SKM-1 treated with dmso at 0.1 percent for 144 hours (cell line): ENCODE measurements around the gene ZNF93.
A peak's percentile ranks its signal among the peaks of the same experiment; 100 is the strongest.
"Not testable (repeated sequence)": the region's sequence is repeated elsewhere in the genome, so short reads cannot be mapped to it uniquely, and the experiment has no call there.

Source experiments
- DNase-seq: peaks from one replicate; lab custom pipeline; 2025; ENCODE audit not compliant: unreplicated experiment; lab: John Stamatoyannopoulos, UW

The ZNF93 gene

DNA sequence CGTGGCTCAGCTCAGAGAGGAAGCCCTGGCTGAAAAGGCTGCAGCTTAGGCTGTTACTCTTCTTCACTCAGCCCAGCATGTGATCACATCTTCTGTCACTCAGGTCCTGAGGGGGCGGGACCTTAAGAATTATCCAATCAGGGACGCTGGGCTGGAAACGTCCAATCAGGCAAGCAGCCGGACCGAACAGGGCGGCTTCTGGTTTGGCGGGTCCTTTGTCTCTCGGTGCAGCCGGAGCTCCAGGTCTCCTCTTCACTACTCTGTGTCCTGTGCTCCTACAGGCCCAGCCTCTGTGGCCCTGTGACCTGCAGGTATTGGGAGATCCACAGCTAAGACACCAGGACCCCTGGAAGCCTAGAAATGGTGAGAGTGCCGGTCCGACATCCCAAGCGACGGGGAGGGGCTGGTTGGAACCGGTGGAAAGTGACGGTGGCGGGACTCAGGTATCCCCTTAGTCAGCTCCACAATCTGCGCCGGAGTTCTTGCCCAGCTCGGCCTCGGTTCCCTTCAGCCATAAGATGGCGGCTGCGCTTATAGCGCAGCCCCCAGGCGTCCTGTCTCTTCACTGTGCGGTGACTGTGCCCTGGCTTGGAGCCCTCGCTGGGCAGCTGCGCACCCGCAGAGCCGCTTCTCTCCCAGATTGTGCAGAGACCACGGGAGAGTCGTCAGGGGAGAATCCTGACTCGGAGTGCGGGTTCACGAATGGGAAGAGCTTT, at the start of gene ZNF93:
TSS of gene ZNF93 (plus strand) at position 218 of the 716 bp plus-strand sequence. CDS start at position 361, 143 bp downstream.
- no peak for DNase-seq

DNA sequence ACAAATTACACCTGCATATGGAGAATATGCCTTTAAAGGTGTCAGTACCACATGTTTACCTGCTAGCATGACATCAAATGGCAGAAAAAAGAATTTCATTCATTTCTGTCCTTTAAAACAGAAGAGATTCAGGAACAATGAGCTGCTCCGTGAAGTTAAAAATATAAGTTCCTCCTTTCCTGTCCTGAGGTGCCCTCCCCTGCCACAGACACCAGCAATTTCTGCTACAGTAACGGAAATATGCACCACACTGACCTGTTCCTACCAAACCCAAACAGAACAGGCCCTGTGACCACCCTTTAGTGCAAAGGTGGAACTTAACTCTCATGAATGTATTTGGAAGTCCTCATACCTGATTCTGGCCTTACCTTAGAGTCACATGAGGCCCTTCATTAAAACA, 49.0 kb upstream of the ZNF93 start:
- DNase-seq: peak; percentile 67

DNA sequence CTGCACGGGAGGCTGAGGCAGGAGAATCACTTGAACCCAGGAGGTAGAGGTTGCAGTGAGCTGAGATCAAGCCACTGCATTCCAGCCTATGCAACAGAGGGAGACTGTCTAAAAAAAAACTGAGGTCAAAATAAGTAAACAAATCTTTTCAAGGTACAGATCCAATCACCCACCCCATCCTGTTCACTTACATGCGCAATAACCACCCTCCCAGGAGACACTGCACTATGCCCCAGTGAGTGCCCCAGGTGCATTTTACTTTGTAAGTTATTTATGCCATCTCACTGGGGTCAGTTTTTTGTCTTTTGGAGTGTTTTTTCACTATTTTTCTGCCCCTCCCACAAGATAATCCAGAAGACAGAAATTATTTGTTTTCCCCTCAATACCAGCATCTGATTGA, 42.0 kb upstream of the ZNF93 start:
- no peak for DNase-seq

DNA sequence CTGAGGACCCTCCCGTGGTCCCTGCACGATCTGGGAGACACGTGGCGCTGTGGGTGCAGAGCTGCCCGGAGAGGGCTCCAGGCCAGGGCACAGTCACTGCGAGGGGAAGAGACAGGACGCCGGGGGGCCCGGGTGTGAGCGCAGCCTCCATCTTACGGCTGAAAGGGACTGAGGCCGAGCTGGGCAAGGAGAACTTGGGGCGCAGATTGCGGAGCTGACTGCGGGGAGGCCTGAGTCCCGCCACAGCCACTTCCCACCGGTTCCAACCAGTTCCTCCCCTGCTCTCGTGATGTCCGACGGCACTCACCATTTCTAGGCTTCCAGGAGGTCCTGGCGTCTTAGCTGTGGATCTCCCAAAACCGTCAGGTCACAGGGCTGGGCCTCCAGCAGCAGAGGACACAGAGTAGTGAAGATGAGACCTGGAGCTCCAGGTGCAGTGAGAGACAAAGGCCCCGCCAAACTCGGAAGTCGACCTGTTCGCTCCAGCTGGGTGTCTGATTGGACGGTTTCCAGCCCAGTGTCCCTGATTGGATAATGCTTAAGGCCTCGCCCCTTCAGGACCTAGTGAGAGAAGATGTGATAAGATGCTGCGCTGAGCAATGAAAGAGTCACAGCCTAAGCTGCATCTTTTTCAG, 39.9 kb upstream of the ZNF93 start:
- DNase-seq: no peak

DNA sequence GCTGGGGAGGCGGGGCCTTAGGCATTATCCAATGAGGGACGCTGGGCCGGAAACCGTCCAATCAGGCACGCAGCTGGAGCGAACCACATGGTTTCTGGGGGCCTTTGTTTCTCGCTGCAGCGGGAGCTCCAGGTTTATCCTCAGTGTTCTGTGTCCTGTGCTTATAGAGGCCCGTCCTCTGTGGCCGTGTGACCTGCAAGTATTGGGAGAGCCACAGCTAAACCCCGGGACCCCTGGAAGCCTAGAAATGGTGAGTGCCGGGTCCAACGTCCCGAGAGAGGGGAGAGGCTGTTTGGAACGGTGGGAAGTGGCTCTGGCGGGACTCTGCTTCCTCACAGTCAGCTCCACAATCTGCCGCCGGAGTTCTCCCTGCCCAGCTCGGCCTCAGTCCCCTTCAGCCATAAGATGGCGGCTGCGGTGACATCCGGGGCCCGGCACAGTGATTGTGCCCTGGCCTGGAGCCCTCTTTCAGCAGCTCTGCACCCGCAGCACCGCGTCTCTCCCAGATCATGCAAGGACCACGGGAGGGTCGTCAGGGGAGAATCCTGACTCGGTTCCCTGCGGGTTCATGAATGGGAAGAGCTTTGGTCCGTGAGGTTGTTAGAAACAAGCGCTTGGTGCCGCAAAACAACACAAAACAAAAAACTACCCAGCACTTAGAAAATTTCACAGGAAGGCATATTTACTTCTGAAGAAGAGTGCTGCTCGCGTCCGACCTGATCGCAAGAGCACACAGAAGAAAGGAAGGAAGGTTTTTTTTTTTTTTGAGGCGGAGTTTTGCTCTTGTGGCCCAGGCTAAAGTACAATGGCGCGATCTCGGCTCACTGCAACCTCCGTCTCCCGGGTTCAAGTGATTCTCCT, 34.8 kb upstream of the ZNF93 start, which contains the start of gene ZNF253:
TSS of gene ZNF253 (plus strand) at position 133 of the 861 bp plus-strand sequence. CDS start at position 248, 115 bp downstream.
- peak; percentile 97 for DNase-seq

DNA sequence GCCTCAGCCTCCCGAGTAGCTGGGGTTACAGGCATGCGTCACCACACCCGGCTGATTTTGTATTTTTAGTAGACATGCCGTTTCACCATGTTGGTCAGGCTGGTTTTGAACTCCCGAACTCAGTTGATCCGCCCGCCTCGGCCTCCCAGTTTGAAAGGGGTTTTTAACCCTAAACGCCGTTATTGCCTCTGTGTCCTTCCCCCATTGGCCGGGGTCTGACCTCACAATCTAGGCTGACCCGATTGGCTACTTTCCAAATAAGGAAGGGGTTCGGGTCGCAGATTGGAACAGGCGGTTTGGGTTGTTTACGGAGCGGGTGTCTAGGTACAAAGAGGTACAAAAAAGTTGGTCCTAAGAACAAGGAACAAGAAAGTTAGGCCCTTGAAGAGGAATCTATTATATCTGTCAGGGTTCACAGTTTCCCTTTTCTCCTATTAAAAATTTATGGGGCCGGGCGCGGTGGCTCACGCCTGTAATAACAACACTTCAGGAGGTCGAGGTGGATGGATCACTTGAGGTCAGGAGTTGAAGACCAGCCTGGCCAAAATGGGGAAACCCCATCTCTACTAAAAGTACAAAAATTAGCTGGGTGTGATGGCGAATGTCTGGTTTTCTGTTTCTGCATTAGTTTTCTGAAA, 34.0 kb upstream of the ZNF93 start:
- no peak for DNase-seq

DNA sequence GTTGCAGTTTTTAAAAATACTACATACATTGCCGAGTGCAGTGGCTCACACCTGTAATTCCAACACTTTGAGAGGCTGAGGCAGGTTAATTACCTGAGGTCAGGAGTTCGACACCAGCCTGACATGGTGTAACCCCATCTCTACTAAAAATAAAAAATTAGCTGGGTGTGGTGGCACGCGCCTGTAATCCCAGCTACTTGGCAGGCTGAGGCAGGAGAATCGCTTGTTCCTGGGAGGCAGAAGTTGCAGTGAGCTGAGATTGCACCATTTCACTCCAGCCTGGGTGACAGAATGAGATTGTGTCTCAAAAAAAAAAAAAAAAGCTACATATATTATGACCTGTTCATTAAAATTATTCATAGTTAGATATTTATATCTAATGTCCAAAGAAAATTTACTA, 30.7 kb upstream of the ZNF93 start:
- not testable (repeated sequence) for DNase-seq

DNA sequence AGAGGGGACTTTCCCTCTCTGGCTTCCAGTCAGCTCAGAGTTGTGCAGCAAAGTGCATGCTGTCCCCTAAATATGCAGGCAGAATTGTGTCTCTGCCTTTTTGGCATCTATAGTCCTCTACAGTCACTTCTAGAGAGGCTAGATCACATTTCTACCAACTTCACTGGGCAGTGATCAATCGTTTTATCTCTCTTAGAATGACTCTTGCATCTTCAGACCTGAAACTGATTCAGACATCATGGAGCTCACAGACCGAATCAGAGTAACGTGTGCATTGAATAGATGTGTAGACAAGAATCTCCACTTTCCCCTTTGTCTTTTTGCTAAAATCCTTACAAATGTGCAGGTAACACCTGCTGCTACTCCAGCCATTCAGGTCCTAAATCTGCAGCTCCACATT, 28.8 kb upstream of the ZNF93 start:
- DNase-seq: no peak

DNA sequence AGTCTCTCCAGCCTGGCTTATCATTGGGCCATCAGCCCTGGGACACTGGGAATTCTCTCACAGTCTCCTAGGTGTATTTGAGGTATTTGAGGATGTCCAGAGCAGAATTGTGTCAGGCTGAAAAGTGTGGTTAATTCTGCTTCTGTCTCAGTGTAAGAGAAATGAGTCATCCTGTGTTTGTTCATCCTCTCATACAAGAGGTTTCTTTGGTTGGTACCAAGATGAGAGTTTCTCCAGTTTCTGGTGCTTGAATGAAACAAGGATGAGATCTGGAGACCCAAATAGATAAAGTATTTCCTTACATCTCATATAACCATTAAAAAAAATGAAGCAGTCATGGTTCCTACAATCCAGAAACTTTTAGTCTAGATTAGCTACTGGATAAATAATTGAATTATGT, 27.4 kb upstream of the ZNF93 start:
- no peak for DNase-seq

DNA sequence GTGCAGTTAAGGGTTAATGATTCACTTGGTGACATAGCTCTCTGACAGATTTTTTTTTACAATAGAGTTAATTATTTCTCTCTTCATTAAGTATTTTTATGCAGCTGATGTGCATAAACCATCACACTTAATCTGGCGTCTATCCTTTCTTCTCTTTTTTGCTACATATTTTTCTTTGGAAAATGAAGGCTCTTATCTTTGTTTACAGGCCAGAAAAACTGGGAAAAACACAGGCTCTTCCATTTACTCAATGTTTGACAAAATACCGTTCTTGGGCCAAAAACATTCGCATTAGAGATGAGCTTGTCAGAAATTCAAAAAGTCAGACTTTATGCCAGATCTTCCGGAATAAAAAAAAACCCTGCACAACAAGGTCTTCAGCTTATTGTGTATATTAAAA, 23.0 kb upstream of the ZNF93 start:
- no peak for DNase-seq

DNA sequence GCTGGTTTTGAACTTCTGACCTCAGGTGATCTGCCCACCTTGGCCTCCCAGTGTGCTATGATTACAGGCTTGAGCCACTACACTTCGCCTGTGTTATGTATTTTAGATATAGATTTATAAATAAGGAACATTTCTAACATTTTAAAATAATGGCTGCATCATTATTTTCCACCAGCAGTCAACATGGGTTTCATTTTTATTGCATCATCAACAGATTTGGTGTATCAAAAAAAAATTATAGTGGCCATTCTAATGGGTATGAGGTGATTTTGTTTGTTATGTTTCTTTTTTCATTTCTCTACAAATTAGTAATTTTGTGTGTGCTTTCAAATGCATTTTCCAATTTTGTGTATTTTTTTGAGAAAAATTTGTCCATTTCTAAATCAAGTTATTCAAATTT, 16.2 kb upstream of the ZNF93 start:
- no peak for DNase-seq

DNA sequence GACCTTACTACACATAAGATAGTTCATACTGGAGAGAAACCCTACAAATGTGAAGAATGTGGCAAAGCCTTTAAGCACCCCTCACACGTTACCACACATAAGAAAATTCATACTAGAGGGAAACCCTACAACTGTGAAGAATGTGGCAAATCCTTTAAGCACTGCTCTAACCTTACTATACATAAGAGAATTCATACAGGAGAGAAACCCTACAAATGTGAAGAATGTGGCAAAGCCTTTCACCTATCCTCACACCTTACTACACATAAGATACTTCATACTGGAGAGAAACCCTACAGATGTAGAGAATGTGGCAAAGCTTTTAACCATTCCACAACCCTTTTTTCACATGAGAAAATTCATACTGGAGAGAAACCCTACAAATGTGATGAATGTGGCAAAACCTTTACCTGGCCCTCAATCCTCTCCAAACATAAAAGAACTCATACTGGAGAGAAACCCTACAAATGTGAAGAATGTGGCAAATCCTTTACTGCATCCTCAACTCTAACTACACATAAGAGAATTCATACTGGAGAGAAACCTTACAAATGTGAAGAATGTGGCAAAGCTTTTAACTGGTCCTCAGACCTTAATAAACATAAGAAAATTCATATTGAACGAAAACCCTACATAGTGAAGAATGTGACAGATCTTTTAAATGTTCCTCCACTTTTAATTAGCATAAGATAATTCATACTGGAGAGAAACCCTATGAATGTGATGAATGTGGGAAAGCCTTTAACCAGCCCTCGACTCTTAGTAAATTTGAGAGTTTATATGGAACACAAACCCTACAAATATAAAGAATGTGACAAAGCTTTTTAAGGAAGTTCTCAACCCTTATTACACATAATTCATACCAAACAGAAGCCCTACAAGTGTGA, 8.4 kb upstream of the ZNF93 start:
- DNase-seq: not testable (repeated sequence)

DNA sequence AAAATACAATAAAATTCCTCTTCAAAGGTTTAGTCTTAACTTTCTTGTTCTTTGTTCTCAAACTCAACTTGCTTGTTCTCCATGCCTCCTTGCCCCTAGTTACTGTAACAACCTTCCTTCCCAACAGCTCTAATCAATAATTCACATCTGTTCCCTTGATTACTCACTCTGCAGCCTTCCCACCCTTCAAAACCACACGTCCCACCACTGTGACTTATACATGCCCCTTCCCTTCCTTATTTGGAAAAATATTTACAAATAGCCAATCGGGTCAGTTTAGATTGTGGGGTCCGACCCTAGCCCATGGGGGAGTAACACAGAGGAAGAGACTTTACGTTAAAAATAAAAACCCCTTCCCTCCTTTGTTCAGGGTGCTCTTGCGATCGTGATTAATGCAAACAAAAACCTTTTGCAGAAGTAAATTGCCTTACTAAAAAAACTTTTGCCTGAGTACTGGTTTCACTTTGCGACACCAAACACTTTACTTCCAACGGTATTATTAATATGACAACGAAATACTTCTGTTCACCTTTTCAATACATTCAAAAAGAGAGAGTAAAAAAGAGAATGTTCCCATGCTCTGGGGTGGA, 512 bp upstream of the ZNF93 start:
- DNase-seq: no peak

DNA sequence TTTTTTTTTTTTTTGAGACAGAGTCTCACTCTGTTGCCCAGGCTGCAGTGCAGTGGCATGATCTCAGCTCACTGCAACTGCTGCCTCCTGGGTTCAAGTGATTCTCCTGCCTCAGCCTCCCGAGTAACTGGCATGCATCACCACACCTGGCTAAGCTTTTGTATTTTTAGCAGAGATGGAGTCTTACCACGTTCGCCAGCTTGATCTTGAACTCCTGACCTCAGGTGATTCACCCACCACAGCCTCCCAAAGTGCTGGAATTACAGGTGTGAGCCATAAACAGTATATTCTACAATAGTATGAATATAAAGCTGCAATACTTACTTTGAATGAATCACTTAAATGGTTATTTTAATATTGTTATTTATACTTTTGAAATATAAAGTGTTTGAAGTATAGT, 6.8 kb downstream of the ZNF93 start:
- DNase-seq: not testable (repeated sequence)

DNA sequence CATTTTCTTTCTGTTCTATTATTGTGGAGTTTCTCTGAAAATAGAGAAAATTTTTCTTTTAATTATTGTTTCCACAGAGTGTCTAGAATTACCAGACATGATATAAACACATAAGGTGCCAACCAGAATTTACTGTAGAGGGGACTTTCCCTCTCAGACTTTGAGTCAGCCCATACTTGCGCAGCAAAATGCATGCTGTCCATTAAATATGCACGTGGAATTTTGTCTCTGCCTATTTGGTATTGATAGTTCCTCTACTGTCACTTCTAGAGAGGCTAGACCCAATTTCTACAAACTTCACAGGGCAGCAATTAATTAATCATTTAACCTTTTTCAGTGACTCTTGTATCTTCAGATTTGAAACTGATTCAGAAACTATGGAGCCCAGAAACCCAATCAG, 8.9 kb downstream of the ZNF93 start:
- no peak for DNase-seq

DNA sequence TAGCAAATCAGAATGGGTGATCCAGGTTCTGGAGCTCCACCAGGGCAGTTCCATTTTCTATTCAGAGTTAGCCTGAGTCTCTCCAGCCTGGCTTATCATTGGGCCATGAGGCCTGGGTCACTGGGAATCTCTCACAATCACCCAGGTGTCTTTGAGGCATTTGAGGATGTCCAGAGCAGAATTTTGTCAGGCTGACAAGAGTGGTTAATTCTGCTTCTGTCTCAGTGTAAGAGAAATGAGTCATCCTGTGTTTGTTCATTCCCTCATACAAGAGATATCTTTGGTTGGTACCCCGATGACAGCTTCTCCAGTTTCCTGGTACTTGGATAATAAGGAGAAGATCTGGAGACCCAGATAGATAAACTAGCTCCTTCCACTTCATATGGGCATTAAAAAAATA, 10.4 kb downstream of the ZNF93 start:
- no peak for DNase-seq

DNA sequence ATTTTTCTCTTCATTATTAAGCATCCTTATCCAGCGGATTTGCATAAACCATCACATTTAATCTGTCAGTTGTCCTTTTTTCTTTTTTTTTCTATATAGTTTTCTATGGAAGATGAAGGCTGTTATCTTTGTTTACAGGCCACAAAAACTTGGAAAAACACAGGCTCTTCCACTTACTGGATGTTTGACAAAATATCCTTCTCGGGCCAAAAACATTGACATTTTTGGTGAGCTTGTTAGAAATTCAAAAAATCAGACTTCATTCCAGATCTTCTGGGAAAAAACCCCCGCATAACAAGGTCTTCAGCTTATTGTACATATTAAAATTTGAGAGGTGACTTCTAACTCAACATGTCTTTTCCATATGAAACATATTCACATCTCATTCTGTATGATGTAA, 13.8 kb downstream of the ZNF93 start:
- DNase-seq: no peak

DNA sequence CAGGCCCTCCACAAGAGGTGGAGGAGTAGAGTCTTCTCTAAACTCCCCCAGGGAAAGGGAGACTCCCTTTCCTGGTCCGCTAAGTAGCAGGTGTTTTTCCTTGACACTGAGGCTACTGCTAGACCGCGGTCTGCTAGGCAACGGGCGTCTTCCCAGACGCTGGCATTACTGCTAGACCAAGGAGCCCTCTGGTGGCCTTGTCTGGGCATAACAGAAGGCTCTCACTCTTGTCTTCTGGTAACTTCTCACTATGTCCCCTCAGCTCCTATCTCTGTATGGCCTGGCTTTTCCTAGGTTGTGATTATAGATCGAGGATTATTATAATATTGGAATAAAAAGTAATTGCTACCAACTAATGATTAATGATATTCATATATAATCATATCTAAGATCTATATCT, 29.7 kb downstream of the ZNF93 start:
- DNase-seq: peak; percentile 2

DNA sequence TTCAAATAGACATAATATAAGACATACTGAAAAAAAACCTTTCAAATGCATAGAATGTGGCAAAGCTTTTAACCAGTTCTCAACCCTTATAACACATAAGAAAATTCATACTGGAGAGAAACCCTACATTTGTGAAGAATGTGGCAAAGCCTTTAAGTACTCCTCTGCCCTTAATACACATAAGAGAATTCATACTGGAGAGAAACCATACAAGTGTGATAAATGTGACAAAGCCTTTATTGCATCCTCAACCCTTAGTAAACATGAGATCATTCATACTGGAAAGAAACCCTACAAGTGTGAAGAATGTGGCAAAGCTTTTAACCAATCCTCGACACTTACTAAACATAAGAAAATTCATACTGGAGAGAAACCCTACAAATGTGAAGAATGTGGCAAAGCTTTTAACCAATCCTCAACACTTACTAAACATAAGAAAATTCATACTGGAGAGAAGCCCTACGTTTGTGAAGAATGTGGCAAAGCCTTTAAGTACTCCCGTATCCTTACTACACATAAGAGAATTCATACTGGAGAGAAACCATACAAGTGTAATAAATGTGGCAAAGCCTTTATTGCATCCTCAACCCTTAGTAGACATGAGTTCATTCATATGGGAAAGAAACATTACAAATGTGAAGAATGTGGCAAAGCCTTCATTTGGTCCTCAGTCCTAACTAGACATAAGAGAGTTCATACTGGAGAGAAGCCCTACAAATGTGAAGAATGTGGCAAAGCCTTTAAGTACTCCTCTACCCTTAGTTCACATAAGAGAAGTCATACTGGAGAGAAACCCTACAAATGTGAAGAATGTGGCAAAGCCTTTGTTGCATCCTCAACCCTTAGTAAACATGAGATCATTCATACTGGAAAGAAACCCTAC, 32.9 kb downstream of the ZNF93 start:
- DNase-seq: not testable (repeated sequence)
